GM23338 (cell line): ENCODE measurements around the gene TMEM53.

Source experiments
- EZH2 ChIP-seq: fragments of 200-600 bp; sonication (generic); IDR thresholded peaks from one replicate; pipeline ENCODE4 v1.8.0; 2017; ENCODE audit warnings: antibody characterized with exemption, mild to moderate bottlenecking, low read depth; ENCODE audit not compliant: unreplicated experiment
- POLR2AphosphoS5 ChIP-seq: IDR thresholded peaks from 2 replicates; pipeline ENCODE4 v1.6.1; 2016; ENCODE audit warnings: antibody characterized with exemption, low read depth
- ZNF114 ChIP-seq: fragments of 250-450 bp; sonication (Bioruptor Pico); IDR thresholded peaks from 2 replicates; pipeline ENCODE4 v1.5.0; 2020; ENCODE audit warnings: mild to moderate bottlenecking, moderate library complexity
- TF ChIP-seq, protein P1 (sequence below), 2 experiments: fragments of 200-600 bp in 1 of 2; sonication (generic) in 1 of 2; conservative IDR thresholded peaks; 2 replicates each; pipeline versions ENCODE4 v1.5.1 to v1.6.1; 2016 to 2017; ENCODE audit warnings: antibody characterized with exemption in 2 of 2, low read depth in 2 of 2, mild to moderate bottlenecking in 2 of 2, moderate library complexity in 1 of 2

- TF ChIP-seq, protein P1, sequence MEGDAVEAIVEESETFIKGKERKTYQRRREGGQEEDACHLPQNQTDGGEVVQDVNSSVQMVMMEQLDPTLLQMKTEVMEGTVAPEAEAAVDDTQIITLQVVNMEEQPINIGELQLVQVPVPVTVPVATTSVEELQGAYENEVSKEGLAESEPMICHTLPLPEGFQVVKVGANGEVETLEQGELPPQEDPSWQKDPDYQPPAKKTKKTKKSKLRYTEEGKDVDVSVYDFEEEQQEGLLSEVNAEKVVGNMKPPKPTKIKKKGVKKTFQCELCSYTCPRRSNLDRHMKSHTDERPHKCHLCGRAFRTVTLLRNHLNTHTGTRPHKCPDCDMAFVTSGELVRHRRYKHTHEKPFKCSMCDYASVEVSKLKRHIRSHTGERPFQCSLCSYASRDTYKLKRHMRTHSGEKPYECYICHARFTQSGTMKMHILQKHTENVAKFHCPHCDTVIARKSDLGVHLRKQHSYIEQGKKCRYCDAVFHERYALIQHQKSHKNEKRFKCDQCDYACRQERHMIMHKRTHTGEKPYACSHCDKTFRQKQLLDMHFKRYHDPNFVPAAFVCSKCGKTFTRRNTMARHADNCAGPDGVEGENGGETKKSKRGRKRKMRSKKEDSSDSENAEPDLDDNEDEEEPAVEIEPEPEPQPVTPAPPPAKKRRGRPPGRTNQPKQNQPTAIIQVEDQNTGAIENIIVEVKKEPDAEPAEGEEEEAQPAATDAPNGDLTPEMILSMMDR (conservative IDR thresholded peaks at IDR 0.05; ENCODE audit: low read depth in 2 of 2), result no peak
- TF ChIP-seq ZNF114 (CRISPR knock-in tag), result no peak
- no peak for TF ChIP-seq EZH2
- TF ChIP-seq POLR2AphosphoS5, result no peak
These were observed 19.6 kb downstream of the TMEM53 start for GRCh38 chr1:44654621-44655187.
